Lower leg skin (tissue), 3 donors: Measurements from ENCODE around the gene SLC4A8.

Experiments used
- CTCF ChIP-seq, 3 donors: fragments of 450-650 bp; IDR thresholded peaks; one replicate each; pipeline ENCODE4 v1.5.1; 2016; ENCODE audit warnings: antibody characterized with exemption in 3 of 3, mild to moderate bottlenecking in 3 of 3, moderate library complexity in 2 of 3
- POLR2A ChIP-seq, 2 donors: fragments of 450-650 bp; IDR thresholded peaks; one replicate each; pipeline ENCODE4 v1.6.1; 2016 to 2017; ENCODE audit warnings: antibody characterized with exemption in 2 of 2, mild to moderate bottlenecking in 1 of 2, moderate library complexity in 1 of 2

GRCh38 chr12:51442324-51442723, 17.7 kb downstream of the SLC4A8 start:
- TF ChIP-seq CTCF (IDR thresholded peaks at IDR 0.05) (no peak), POLR2A (IDR thresholded peaks at IDR 0.05) (no peak)
